Embryonic facial prominence (tissue), 1 donor: ENCODE data around the gene MAN1C1.

Experiments used
- DNase-seq: peaks from one replicate; pipeline ENCODE4 v3.0.0-alpha.2; 2016; ENCODE audit errors: extremely low spot score

The MAN1C1 gene

DNA sequence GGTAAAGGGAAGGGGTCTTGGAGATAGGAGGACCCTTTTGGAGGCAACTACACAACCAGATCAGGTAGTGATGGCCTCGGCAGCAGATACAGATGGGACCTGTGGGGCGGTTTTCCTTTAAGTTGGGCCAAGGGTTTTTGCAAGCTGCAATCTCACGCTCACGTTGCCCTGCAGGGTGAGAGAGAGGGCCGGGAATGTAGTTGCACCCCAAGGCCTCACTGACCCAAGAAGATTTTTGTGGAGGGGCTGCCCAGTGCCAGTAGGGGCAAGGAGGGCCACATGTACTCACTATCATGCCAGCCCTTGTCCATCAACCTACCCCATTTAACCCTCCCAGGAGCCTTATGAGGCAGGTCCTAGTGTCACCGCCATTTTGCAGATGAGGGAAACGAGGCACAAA lies 125.7 kb downstream of the MAN1C1 start:
- no peak for DNase-seq

DNA sequence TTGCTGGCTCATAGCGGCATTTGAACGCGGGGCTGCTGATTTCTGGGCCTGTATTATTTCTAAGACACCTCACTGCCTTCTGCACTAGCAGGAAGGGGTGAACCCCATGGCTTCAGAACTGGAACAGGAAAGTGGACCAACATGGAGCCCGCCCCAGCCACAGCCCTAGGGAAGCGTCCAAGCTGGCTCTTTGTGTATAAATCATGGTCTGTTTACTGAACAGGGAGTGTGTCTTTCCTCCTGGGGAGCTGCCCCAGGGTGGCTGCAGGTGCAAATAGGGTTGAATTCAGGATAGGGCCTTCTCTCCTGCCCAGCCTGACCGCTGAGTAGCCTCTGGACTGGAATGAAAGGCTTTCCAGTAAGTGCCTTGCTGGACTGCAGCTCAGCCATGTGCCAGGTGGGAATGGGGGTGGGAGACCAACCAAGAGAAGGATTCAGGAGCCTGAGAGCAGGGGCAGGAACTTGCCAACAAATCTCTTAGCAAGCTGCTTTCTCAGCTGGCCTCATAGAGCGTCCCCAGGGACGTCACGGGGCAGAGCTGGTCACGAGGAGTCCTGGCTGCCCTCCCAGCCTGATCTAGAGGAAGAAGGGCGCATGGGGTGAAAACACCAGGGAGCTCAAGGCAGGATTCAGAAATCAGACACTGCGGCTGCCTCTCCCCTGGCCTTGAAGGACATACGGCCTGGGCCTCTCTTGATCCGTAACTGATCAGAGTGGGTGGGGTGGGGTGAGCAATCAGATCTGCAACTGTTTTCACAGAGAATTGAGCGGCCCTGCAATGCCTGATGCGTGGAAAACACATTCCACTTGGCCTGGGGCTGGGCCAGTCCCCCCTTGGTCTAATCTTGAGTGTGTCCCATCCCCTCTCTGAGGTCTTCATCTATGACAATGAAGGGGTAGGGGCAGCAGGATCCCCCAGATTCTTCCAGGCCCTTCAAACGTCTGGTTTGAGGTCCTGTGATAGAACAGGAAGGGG lies 126.9 kb downstream of the MAN1C1 start:
- no peak for DNase-seq

- no peak for DNase-seq
These were observed 127.6 kb downstream of the MAN1C1 start for GRCh38 chr1:25744140-25744581.

GRCh38 chr1:25744636-25745425 lies 128.2 kb downstream of the MAN1C1 start:
- no peak for DNase-seq

GRCh38 chr1:25746299-25747045 lies 129.9 kb downstream of the MAN1C1 start:
- no peak for DNase-seq

GRCh38 chr1:25747046-25747719 lies 130.6 kb downstream of the MAN1C1 start:
- DNase-seq, result no peak

DNA sequence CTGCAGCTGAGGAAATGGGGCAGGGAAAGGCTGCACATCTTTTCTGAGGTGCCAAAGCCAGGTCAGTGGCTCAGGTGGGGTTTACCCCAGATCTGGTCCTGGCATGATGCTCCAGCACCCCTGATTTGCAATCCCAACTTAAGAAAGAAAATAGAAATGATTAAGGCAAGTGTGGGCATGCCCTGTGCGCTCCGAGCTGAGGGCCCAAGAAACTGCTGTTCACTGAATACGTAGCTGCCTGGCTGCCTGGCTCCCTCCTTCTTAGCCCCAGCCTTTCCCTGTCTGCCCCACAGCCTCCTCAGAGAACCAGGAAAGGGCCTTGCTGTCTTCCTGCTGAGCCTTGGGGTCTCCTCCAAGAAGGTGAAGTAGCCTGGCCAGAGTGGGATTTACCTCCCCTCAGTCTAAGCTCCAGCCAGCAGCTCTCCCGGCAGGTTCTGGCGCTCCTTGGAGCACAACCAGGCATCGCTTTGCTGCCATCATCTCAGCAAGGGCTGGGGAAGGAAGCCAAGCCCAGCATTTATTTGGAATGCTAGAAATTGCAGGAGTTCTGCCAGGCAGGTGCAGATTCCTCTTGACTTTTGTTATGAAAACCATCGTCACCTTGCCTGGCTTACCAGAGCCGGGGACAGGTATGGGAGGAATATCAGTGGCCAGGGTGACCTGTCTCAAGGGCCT lies 132.1 kb downstream of the MAN1C1 start:
- DNase-seq, result no peak

DNA sequence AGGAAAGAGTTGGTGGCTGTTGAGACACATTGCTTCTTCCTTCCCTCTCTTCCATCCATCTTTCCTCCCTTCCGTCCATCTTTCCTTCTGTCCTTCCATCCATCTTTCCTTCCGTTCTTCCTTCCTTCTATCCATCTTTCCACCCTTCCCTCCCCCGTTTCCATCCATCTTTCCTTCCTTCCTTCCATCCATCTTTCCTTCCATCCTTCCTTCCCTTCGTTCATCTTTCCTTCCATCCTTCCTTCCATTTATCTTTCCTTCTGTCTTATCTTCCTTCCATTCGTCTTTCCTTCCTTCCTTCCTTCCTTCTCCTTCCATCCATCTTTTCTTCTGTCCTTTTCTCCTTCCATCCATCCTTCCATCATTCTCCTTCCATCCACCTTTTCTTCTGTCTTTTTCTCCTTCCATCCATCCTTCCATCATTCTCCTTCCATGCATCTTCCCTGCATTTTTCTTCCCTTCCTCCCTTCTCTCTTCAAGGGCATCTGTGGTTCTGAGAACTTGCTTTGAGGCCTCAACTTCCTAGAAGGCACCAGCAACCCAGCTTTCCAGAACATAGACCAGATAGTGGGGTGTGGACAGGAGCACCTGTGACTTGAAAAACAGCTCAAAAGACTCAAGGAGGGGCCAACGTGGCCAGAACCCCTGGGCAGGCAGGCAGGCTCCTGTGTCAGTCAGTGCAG lies 134.5 kb downstream of the MAN1C1 start:
- no peak for DNase-seq

DNA sequence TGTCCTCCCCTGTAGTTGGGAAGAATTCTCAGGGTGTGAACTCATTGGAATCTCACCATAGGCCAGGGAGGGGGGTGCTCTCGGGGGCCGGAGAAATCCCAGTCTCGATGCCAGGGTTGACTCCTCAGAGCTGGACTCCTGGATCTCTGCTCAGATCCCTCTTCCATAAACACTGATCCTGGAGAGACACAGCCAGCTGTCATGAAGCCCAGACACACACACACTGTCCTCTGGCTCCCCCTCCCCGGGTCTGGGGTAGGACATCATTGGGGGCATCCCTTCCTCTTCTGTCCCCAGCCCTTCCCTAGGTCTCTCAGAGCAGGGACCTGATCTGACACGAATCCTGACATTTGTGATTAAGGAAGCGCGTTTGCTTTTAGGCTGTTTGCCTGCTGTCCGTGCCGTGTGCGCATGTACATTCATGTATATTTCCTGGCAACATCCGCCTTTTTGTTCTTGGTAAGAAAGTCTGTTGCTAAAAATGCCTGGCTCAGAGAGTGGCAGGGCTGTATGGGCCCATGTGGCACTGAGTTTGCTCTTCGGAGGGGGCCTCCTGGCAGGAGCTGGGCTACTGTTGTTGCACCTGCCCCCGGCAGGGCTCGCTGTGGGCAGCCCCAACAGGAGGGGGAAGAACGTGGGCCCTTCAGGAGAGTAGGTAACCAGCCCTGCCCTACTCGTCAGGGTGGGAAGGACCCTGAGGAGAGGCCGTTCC lies 138.0 kb downstream of the MAN1C1 start:
- no peak for DNase-seq

- DNase-seq, result no peak
These were observed 139.0 kb downstream of the MAN1C1 start for GRCh38 chr1:25755475-25756125.

GRCh38 chr1:25756215-25756614 lies 139.6 kb downstream of the MAN1C1 start:
- no peak for DNase-seq

- no peak for DNase-seq
These were observed 140.7 kb downstream of the MAN1C1 start for GRCh38 chr1:25757151-25757845.

- DNase-seq, result no peak
These were observed 141.2 kb downstream of the MAN1C1 start for GRCh38 chr1:25757846-25758185.

- no peak for DNase-seq
These were observed 142.0 kb downstream of the MAN1C1 start for GRCh38 chr1:25758466-25759070.

DNA sequence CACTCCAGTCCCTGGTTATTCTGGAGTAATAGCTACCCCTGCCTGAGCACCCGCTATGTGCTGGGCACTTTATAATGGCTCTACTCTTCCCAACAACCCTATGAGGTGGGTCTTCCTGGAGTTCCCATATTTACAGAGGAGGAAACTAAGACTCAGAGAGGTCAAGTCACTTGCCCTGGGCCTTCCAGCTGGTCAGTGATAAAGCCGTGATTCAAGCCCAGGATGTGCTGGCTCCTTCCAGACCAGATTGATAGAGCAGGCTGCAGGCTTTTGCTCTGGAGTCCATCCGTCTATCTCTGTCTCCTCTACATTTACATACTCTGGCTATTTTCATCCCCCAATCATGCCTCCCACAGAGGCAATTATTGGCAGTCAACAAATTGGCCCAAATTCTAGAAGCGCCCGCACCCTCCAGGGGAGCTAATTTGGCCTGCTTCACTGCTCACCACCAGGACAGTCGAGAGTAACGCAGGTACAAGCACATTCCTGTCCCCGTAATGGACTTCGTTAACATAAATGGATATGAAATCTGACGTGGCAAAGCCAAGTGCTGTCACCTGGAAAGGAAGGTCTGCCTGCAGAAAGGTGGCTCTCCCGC lies 143.6 kb downstream of the MAN1C1 start:
- DNase-seq, result no peak

DNA sequence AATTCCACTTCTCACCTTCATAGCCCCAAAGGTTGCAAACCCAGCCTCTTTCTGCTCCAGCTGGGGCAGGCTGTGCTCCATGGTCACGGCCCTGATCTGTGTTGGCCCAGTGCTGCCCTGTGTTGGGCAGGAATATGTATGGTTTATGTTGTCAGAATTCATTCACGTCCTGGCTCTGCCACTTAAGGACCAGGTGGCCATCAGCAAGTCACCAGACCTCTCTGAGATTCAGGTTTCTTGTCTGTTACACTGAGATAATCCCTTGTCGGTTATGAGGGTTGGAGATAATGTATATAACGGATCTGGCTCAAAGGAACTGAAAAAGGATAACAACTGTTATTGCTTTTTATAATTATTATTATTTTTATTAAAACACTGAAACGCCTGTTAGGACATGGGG lies 144.3 kb downstream of the MAN1C1 start:
- DNase-seq, result no peak

DNA sequence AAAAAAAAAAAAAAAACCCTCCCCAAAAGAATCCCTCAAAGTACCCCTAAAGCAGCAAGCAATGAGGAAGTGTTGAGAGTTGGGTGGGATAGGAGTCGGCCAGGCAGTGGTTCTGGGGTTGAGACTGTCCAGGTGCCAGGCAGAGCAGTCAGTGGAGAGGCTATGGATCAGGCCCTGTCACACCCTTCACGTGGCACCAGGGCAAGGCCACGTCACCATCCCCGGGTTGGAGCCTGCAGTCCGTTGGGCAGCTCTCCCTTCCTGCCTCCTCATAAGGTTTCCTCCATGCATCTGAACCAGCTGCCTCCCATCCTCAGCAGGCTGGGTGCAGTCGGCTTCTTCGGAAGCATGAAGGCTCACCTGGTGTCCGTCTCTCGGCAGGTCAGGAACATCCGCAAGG lies 146.9 kb downstream of the MAN1C1 start:
- DNase-seq, result no peak
